Measurements from ENCODE around the gene SCRT2. TPM values are rescaled to one million over a fixed set of nuclear protein-coding genes. Genes with fewer than 3 reads are reported as not detected.

Gene SCRT2
- total and polyA plus RNA-seq, 2 of the 4 experiments (the other 2 are of a cell fraction): not detected

GRCh38 chr20:669573-669972, 6.0 kb downstream of the SCRT2 start:
- in situ Hi-C loops (cut with MboI; ENCODE audit: low sequenced_read_pairs) (no loop called here), dilution Hi-C loops (cut with HindIII; ENCODE audit: low sequenced_read_pairs, unreplicated experiment) (no loop called here), intact Hi-C loops (cut with micrococcal nuclease) (no loop called here)
- Histone ChIP-seq H3K9me3 (ENCODE audit: control insufficient read depth, insufficient read depth, low read length) (no peaks in the 10 kb centered on the region), H3K23ac (ENCODE audit: low read depth, low read length) (no peak overlapping the region), H3K4me2 (ENCODE audit: low read depth, low read length) (no peak overlapping the region), H3K56ac (ENCODE audit: extremely low read depth, insufficient read depth, low read length) (no peak overlapping the region), H3K27ac (ENCODE audit: insufficient read depth, low read length) (no peak overlapping the region), H4K8ac (ENCODE audit: low read depth in 2 of 2, low read length in 2 of 2) (no peak overlapping the region), H3K9ac (ENCODE audit: low read depth, low read length) (no peak overlapping the region), H2AFZ (replicated peaks; ENCODE audit: low read length, poor library complexity) (no peak overlapping the region), H3K36me3 (ENCODE audit: control insufficient read depth, insufficient read depth, low read length) (no peaks in the 10 kb centered on the region), H4K5ac (ENCODE audit: low read depth, low read length) (no peak overlapping the region), H3K4me3 (ENCODE audit: insufficient read depth, low read depth, low read length) (no peak overlapping the region), H3K4me1 (ENCODE audit: control insufficient read depth, insufficient read depth, low read length) (no peaks in the 10 kb centered on the region), H4K91ac (ENCODE audit: insufficient read depth, low read depth, low read length) (no peak overlapping the region), H2AK5ac (ENCODE audit: low read depth, low read length) (no peak overlapping the region), H3K18ac (ENCODE audit: low read depth, low read length) (no peak overlapping the region), H3K4ac (ENCODE audit: low read depth, low read length) (no peak overlapping the region), H2BK5ac (ENCODE audit: low read depth, low read length, poor library complexity, severe bottlenecking) (no peak overlapping the region), H2BK120ac (ENCODE audit: low read depth, low read length) (no peak overlapping the region), H3K14ac (replicated peaks; ENCODE audit: low read depth, low read length) (no peak overlapping the region), H3K9me1 (ENCODE audit: insufficient read depth, low read length) (no peaks in the 10 kb centered on the region), H2BK20ac (ENCODE audit: low read depth, low read length) (no peak overlapping the region), H3K79me1 (ENCODE audit: low read depth in 1 of 2, low read length in 2 of 2) (no peaks in the 10 kb centered on the region), H2BK15ac (ENCODE audit: low read depth, low read length) (no peak overlapping the region), H4K20me1 (ENCODE audit: insufficient read depth, low read length) (no peaks in the 10 kb centered on the region), H3K27me3 (ENCODE audit: control insufficient read depth, insufficient read depth, low read length) (peaks cover 86% of the 10 kb centered on the region), H2AK9ac (replicated peaks; ENCODE audit: low read depth, low read length, poor library complexity) (no peak overlapping the region)
- ATAC-seq (ENCODE audit: low read depth) (no peak), DNase-seq (no peak)
- TF ChIP-seq POLR2A (IDR thresholded peaks at IDR 0.05; ENCODE audit: low read depth, low read length) (no peak), RAD21 (IDR thresholded peaks at IDR 0.05; ENCODE audit: low read length) (no peak), MXI1 (IDR thresholded peaks at IDR 0.05; ENCODE audit: borderline replicate concordance, low read depth, low read length) (no peak), MAZ (IDR thresholded peaks at IDR 0.05; ENCODE audit: borderline replicate concordance, low read depth, low read length) (no peak), RCOR1 (IDR thresholded peaks at IDR 0.05; ENCODE audit: insufficient replicate concordance, low read length) (no peak), CHD1 (IDR thresholded peaks at IDR 0.05; ENCODE audit: low read depth, low read length) (no peak), CEBPB (IDR thresholded peaks at IDR 0.05; ENCODE audit: low read depth, low read length) (no peak), CTCF (conservative IDR thresholded peaks at IDR 0.05; ENCODE audit: low read depth, low read length) (no peak), BHLHE40 (IDR thresholded peaks at IDR 0.05; ENCODE audit: low read depth, low read length) (no peak)
- BruUV-seq (replicated peaks): no TSS peak
- CTCF ChIA-PET: no interaction called here
- 57% methylated on average over 4 of the region's 7 CpGs; no CpG with 5 or more reads in 1 of the 2 experiments for WGBS, 2 experiments (ENCODE audit: extremely low coverage in 2 of 2, insufficient read length in 1 of 2)
- POLR2A ChIA-PET (ENCODE audit: unreplicated experiment): no interaction called here
